Measurements from ENCODE around the gene NCOR1. TPM values are rescaled to one million over a fixed set of nuclear protein-coding genes. Genes with fewer than 3 reads are reported as not detected.

The NCOR1 gene
- total and polyA plus RNA-seq, 2 of the 13 experiments (the other 11 are each of a cell fraction or from before 2014, with no cell fraction given), result 57.0 to 71.7 TPM

- TF ChIP-seq U2AF1 (optimal IDR thresholded peaks at IDR 0.05; ENCODE audit: low read depth, low read length) (no peak), ONECUT2 (CRISPR knock-in tag; IDR thresholded peaks at IDR 0.05) (no peak), CREB1 (IDR thresholded peaks at IDR 0.05) (no peak), CREB1 (CRISPR knock-in tag; IDR thresholded peaks at IDR 0.05) (no peak), ZNF12 (CRISPR knock-in tag; IDR thresholded peaks at IDR 0.05) (no peak), ZFY (CRISPR knock-in tag; IDR thresholded peaks at IDR 0.05) (peak; percentile 94), SMAD1 (CRISPR knock-in tag; IDR thresholded peaks at IDR 0.05; ENCODE audit: borderline replicate concordance, low read depth) (no peak), RXRA (CRISPR knock-in tag; IDR thresholded peaks at IDR 0.05) (peak; percentile 16; the same call in 1 of the 2 replicates), KLF9 (CRISPR knock-in tag; IDR thresholded peaks at IDR 0.05; ENCODE audit: low read depth) (no peak), FOXP1 (IDR thresholded peaks at IDR 0.05) (no peak), FOXP1 (CRISPR knock-in tag; IDR thresholded peaks at IDR 0.05) (no peak), ZFP90 (CRISPR knock-in tag; IDR thresholded peaks at IDR 0.05; ENCODE audit: borderline replicate concordance) (no peak; the same call in 1 of the 2 replicates), CEBPG (CRISPR knock-in tag; IDR thresholded peaks at IDR 0.05) (peak; percentile 17), ZNF10 (CRISPR knock-in tag; IDR thresholded peaks at IDR 0.05; ENCODE audit: borderline replicate concordance, low read depth) (no peak), ZNF296 (CRISPR knock-in tag; conservative IDR thresholded peaks at IDR 0.05) (no peak), SIX4 (CRISPR knock-in tag; IDR thresholded peaks at IDR 0.05) (no peak), TFDP1 (CRISPR knock-in tag; IDR thresholded peaks at IDR 0.05; ENCODE audit: borderline replicate concordance) (peak; percentile 58; the same call in 1 of the 2 replicates), EED (CRISPR knock-in tag; IDR thresholded peaks at IDR 0.05) (no peak), ZNF510 (CRISPR knock-in tag; IDR thresholded peaks at IDR 0.05; ENCODE audit: low read depth) (no peak), ZC3H13 (CRISPR knock-in tag; IDR thresholded peaks at IDR 0.05) (peak; percentile 66; the same call in 1 of the 2 replicates), PBX3 (CRISPR knock-in tag; IDR thresholded peaks at IDR 0.05; ENCODE audit: borderline replicate concordance) (no peak), RARG (CRISPR knock-in tag; IDR thresholded peaks at IDR 0.05; ENCODE audit: low read depth) (no peak; the same call in 1 of the 2 replicates), ZNF569 (CRISPR knock-in tag; IDR thresholded peaks at IDR 0.05; ENCODE audit: borderline replicate concordance) (no peak), KDM4B (CRISPR knock-in tag; IDR thresholded peaks at IDR 0.05) (0 out of 2 replicates have a peak, but pooled peaks have one; percentile 25), HDAC1 (CRISPR knock-in tag; IDR thresholded peaks at IDR 0.05) (peak; percentile 7), SMAD9 (CRISPR knock-in tag; IDR thresholded peaks at IDR 0.05) (no peak), AGO2 (optimal IDR thresholded peaks at IDR 0.05; ENCODE audit: low read depth, low read length) (peak; percentile 75), ZNF75D (CRISPR knock-in tag; IDR thresholded peaks at IDR 0.05; ENCODE audit: borderline replicate concordance) (peak; percentile 88; the same call in 1 of the 2 replicates), TCF7L2 (IDR thresholded peaks at IDR 0.05; ENCODE audit: low read depth, low read length) (no peak), RFX3 (CRISPR knock-in tag; IDR thresholded peaks at IDR 0.05) (no peak), ZNF232 (CRISPR knock-in tag; IDR thresholded peaks at IDR 0.05; ENCODE audit: borderline replicate concordance) (no peak), XBP1 (CRISPR knock-in tag; IDR thresholded peaks at IDR 0.05) (no peak), ZNF124 (CRISPR knock-in tag; IDR thresholded peaks at IDR 0.05) (peak; percentile 22; the same call in 1 of the 2 replicates), CBFB (CRISPR knock-in tag; IDR thresholded peaks at IDR 0.05) (0 out of 2 replicates have a peak, but pooled peaks have one; percentile 20)
Measured at GRCh38 chr17:16215273-16215964, at the start of gene NCOR1 (continued).
